ENCODE results near the gene MSI2.

MSI2 gene

DNA sequence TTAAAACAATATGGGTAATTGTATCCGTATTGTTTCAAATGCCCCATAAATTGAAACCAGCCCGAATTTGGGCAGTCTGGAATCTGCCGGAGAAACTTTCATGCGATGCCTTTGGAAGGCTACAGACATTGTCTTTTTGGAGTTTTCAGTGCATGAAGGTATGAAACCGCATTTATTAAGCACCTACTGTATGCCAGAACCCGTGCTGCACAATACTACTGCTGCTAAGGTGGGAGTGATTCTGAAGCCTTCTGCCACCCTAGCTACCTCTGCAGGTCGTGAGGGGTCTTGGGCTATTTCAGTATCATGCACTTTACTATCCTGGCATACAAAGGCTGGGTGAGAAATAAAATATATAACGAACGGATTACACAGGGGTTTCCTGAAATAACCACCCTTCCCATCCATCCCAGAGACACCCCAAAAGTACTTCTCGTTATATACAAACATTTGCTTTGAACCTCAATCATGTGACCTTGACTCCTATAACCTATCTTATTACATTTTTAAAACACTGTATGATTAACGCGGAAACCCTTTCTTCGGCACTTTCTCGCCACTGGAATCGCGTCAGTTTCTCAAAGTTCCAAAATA, 1.0 kb upstream of the MSI2 start:
- TF ChIP-seq FOXM1 (IDR thresholded peaks at IDR 0.05; ENCODE audit: borderline replicate concordance, low read depth) (no peak), TAF1 (IDR thresholded peaks at IDR 0.05; ENCODE audit: low read depth) (no peak), EP300 (IDR thresholded peaks at IDR 0.05; ENCODE audit: borderline replicate concordance) (no peak), TCF12 (IDR thresholded peaks at IDR 0.05; ENCODE audit: low read depth) (no peak), TEAD4 (IDR thresholded peaks at IDR 0.05) (no peak)
- TF ChIP-seq, protein P1, sequence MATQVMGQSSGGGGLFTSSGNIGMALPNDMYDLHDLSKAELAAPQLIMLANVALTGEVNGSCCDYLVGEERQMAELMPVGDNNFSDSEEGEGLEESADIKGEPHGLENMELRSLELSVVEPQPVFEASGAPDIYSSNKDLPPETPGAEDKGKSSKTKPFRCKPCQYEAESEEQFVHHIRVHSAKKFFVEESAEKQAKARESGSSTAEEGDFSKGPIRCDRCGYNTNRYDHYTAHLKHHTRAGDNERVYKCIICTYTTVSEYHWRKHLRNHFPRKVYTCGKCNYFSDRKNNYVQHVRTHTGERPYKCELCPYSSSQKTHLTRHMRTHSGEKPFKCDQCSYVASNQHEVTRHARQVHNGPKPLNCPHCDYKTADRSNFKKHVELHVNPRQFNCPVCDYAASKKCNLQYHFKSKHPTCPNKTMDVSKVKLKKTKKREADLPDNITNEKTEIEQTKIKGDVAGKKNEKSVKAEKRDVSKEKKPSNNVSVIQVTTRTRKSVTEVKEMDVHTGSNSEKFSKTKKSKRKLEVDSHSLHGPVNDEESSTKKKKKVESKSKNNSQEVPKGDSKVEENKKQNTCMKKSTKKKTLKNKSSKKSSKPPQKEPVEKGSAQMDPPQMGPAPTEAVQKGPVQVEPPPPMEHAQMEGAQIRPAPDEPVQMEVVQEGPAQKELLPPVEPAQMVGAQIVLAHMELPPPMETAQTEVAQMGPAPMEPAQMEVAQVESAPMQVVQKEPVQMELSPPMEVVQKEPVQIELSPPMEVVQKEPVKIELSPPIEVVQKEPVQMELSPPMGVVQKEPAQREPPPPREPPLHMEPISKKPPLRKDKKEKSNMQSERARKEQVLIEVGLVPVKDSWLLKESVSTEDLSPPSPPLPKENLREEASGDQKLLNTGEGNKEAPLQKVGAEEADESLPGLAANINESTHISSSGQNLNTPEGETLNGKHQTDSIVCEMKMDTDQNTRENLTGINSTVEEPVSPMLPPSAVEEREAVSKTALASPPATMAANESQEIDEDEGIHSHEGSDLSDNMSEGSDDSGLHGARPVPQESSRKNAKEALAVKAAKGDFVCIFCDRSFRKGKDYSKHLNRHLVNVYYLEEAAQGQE (IDR thresholded peaks at IDR 0.05; ENCODE audit: low read depth), result no peak

DNA sequence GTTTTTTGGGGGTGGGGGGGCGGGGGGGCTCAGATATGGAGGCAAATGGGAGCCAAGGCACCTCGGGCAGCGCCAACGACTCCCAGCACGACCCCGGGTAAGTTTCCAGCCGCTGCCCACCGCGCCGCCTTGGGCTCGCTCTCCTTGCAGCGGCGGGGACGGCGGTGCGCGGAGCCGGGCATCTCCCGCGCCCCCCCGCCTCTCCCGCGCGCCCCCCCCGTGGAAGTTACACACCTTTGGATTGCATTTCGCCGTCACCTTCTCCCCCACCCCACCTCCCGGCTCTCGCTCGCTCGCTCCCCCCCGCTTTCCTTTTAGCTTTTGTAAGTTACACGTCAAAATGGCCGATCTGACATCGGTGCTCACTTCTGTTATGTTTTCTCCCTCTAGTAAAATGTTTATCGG, 387 bp downstream of the MSI2 start:
- TF ChIP-seq YY1 (IDR thresholded peaks at IDR 0.05; ENCODE audit: low read depth), result peak; percentile 66; the same call in 1 of the 2 replicates
- TF ChIP-seq NFIC (IDR thresholded peaks at IDR 0.05), result no peak
- TF ChIP-seq, protein P2, sequence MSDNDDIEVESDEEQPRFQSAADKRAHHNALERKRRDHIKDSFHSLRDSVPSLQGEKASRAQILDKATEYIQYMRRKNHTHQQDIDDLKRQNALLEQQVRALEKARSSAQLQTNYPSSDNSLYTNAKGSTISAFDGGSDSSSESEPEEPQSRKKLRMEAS (IDR thresholded peaks at IDR 0.05), result no peak
- no peak for TF ChIP-seq CREB1 (IDR thresholded peaks at IDR 0.05; ENCODE audit: low read depth)

DNA sequence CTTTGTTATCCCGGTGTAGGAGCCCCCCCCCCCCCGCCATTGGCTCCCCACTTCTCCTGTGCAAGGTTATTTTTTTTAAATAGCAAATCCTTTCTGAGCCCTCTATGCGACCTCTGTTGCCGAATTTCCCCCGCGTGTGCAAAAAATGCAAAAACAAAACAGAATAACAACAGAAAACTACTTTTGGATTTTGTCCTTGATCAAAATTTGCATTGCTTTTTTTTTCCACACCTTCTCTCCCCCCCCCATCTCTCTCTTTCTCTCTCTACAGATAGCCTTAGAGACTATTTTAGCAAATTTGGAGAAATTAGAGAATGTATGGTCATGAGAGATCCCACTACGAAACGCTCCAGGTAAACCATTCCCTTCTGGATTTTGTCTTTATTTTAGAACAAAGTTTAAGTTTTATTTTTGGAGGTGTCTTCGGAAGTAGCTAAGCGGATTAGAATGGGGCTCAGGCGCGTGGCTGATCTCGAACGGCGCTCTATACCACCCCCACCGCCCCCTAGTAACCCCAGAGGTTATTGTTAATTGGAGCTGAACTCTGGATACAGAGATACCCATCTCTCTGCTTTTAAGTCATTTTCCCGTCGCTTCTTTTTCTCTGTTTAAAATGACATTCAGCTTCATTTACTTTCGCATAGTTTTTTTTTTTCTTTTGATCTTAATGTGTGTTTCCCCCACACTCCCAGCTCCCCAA, 1.0 kb downstream of the MSI2 start:
- TF ChIP-seq ZBTB7A (IDR thresholded peaks at IDR 0.05; ENCODE audit: low read depth) (no peak), TEAD4 (IDR thresholded peaks at IDR 0.05) (no peak), CEBPB (IDR thresholded peaks at IDR 0.05) (no peak), TAF1 (IDR thresholded peaks at IDR 0.05; ENCODE audit: low read depth) (no peak), EGR1 (IDR thresholded peaks at IDR 0.05) (no peak), EP300 (IDR thresholded peaks at IDR 0.05; ENCODE audit: borderline replicate concordance) (no peak), CREB1 (IDR thresholded peaks at IDR 0.05; ENCODE audit: low read depth) (no peak), YY1 (IDR thresholded peaks at IDR 0.05; ENCODE audit: low read depth) (no peak), FOXM1 (IDR thresholded peaks at IDR 0.05; ENCODE audit: borderline replicate concordance, low read depth) (no peak)
- TF ChIP-seq, protein P3, sequence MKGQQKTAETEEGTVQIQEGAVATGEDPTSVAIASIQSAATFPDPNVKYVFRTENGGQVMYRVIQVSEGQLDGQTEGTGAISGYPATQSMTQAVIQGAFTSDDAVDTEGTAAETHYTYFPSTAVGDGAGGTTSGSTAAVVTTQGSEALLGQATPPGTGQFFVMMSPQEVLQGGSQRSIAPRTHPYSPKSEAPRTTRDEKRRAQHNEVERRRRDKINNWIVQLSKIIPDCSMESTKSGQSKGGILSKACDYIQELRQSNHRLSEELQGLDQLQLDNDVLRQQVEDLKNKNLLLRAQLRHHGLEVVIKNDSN (IDR thresholded peaks at IDR 0.05), result no peak
- TF ChIP-seq, protein P1 (IDR thresholded peaks at IDR 0.05; ENCODE audit: low read depth), result no peak

DNA sequence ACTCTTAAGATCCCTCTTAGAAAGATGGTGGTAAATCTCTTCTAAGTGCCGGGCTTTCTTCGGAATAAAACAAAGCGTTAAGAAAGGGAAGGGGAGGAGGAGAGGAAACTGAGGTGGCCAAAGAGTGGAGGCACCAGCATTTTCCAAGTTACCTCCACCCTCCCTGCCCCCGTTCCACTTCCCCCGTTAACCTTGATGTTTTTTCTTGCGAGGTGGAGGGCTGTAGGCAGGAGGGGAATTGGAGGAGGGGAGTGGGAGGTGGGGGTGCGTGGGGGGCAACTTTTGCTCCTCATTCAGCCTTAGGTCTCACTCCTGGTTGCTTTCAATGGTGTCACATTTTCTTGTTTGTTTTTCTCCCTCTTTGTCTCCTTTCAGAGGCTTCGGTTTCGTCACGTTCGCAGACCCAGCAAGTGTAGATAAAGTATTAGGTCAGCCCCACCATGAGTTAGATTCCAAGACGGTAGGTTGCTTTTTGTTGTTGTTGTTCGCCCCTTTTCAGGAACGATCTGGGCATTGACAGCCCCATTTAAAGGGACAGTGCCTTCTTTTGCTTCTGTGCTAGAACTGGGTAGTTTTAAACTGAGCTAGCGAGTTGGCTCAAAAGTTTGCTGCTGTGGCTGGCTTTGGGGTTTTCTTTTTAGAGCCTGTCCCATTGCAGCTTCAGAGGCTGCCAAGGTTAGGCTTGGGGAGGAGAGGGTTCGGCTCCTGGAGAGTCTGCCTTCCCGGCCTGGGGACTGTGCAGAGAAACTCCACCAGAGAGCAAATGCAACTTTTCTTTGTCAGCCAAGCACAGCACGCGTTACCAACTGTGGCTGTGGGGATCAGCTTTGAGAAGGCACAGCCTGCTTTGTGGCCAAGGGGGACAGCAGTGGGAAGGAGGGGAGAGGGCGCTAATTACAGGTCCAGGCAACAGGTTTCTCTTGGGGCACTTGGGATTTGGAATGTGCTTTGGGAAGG, 1.9 kb downstream of the MSI2 start:
- no peak for TF ChIP-seq EP300 (IDR thresholded peaks at IDR 0.05; ENCODE audit: borderline replicate concordance)
- TF ChIP-seq TAF1 (IDR thresholded peaks at IDR 0.05; ENCODE audit: low read depth), result no peak
- TF ChIP-seq, protein P2 (IDR thresholded peaks at IDR 0.05), result no peak
- TF ChIP-seq EGR1 (IDR thresholded peaks at IDR 0.05), result no peak
- TF ChIP-seq NFIC (IDR thresholded peaks at IDR 0.05), result no peak

DNA sequence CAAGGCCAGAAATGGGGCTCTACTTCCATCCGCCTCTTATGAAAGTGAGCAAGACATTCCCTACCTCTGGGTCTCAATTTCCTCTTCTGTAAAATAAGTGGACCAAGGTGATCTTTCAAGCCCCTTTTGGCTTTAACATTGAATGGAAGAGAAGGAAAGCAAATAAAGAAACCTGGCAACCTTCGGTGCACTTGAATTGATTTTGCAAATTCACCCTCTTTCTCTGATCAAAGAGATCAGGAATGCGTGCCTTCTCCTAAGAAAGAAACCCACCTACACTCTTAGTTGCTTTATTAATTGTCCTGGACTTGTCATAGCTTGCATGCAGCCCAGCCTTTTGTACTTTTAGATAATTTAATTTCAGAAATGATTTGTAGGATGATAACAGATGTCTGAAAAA, 3.0 kb downstream of the MSI2 start:
- no peak for TF ChIP-seq TAF1 (IDR thresholded peaks at IDR 0.05; ENCODE audit: low read depth)
- TF ChIP-seq YY1 (IDR thresholded peaks at IDR 0.05; ENCODE audit: low read depth), result no peak
- TF ChIP-seq, protein P3 (IDR thresholded peaks at IDR 0.05), result no peak
- TF ChIP-seq RAD21 (IDR thresholded peaks at IDR 0.05; ENCODE audit: low read depth), result no peak
- TF ChIP-seq TEAD4 (IDR thresholded peaks at IDR 0.05), result no peak
- no peak for TF ChIP-seq TCF12 (IDR thresholded peaks at IDR 0.05; ENCODE audit: low read depth)

DNA sequence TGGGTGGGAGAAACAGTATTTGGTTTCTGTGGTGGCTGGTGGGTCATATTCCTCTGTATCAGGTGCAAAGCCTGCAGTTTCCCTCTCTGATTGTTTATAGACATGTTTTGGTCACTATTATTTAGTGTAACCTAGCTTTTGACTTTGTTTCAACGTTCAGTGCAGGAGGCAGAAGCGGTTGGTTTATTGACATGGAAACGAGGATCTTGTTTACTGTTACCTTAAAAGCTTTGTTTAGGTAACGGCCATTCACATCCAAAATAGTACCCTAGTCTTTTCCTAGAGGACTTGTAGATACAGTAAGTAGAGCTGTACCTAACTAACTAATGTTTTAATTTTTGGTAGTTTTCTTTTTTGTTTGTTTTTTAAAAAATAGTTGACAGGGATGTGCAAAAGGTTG, 3.5 kb downstream of the MSI2 start:
- TF ChIP-seq EGR1 (IDR thresholded peaks at IDR 0.05), result no peak
- no peak for TF ChIP-seq ZBTB7A (IDR thresholded peaks at IDR 0.05; ENCODE audit: low read depth)
- no peak for TF ChIP-seq TEAD4 (IDR thresholded peaks at IDR 0.05)
- TF ChIP-seq CREB1 (IDR thresholded peaks at IDR 0.05; ENCODE audit: low read depth), result no peak
- TF ChIP-seq TAF1 (IDR thresholded peaks at IDR 0.05; ENCODE audit: low read depth), result no peak
- no peak for TF ChIP-seq EP300 (IDR thresholded peaks at IDR 0.05; ENCODE audit: borderline replicate concordance)
- TF ChIP-seq TCF12 (IDR thresholded peaks at IDR 0.05; ENCODE audit: low read depth), result no peak
- TF ChIP-seq, protein P2 (IDR thresholded peaks at IDR 0.05), result no peak
- TF ChIP-seq YY1 (IDR thresholded peaks at IDR 0.05; ENCODE audit: low read depth), result no peak
- no peak for TF ChIP-seq RAD21 (IDR thresholded peaks at IDR 0.05; ENCODE audit: low read depth)
- TF ChIP-seq, protein P1 (IDR thresholded peaks at IDR 0.05; ENCODE audit: low read depth), result no peak

Data from Ishikawa (cell line).